MM.1S (cell line): Measurements from ENCODE around the gene GOLGA8K.
"Not testable (repeated sequence)": the region's sequence is repeated elsewhere in the genome, so short reads cannot be mapped to it uniquely, and the experiment has no call there.

ENCODE experiments used
- CTCF ChIP-seq: fragments of 300-600 bp; sonication (generic); IDR thresholded peaks from 2 replicates; pipeline ENCODE4 v1.5.1; 2016; ENCODE audit warnings: antibody characterized with exemption, low read length, mixed read lengths
- EZH2 ChIP-seq: fragments of 300-600 bp; sonication (generic); optimal IDR thresholded peaks from 2 replicates; pipeline ENCODE3; 2017; ENCODE audit warnings: low read depth, mild to moderate bottlenecking, antibody characterized with exemption, low read length, mixed read lengths
- EZH2phosphoT487 ChIP-seq: fragments of 300-600 bp; sonication (generic); IDR thresholded peaks from 2 replicates; pipeline ENCODE4 v1.6.1; 2018; ENCODE audit warnings: antibody characterized with exemption, low read length

GRCh38 chr15:32343921-32344320 is 59.2 kb downstream of the GOLGA8K start:
- TF ChIP-seq CTCF, EZH2phosphoT487, EZH2: not testable (repeated sequence)
